GM18873 (cell line): ENCODE measurements around the gene GREB1.
"Not testable (repeated sequence)": the region's sequence is repeated elsewhere in the genome, so short reads cannot be mapped to it uniquely, and the experiment has no call there.

ENCODE experiments used
- ATAC-seq: cut with Tn5 transposase; IDR thresholded peaks from one replicate; pipeline ENCODE4 v1.9.1; 2021; ENCODE audit warnings: mild to moderate bottlenecking, moderate library complexity, moderate number of reproducible peaks; ENCODE audit not compliant: unreplicated experiment, low FRiP score

The GREB1 gene

GRCh38 chr2:11656671-11657101, 122.8 kb downstream of the GREB1 start:
- no peak for ATAC-seq

GRCh38 chr2:11657195-11657594, 123.3 kb downstream of the GREB1 start:
- no peak for ATAC-seq

- no peak for ATAC-seq
Observed at GRCh38 chr2:11657646-11658045, 123.8 kb downstream of the GREB1 start.

GRCh38 chr2:11658208-11659114, 124.6 kb downstream of the GREB1 start:
- no peak for ATAC-seq

GRCh38 chr2:11659115-11659475, 125.2 kb downstream of the GREB1 start:
- no peak for ATAC-seq

GRCh38 chr2:11659851-11660250, 126.0 kb downstream of the GREB1 start:
- no peak for ATAC-seq

- ATAC-seq, result not testable (repeated sequence)
Observed at GRCh38 chr2:11660396-11660795, 126.6 kb downstream of the GREB1 start.

- no peak for ATAC-seq
Observed at GRCh38 chr2:11661891-11662435, 128.1 kb downstream of the GREB1 start.

- no peak for ATAC-seq
Observed at GRCh38 chr2:11662882-11663281, 129.0 kb downstream of the GREB1 start.

- no peak for ATAC-seq
Observed at GRCh38 chr2:11663427-11663826, 129.6 kb downstream of the GREB1 start.

- no peak for ATAC-seq
Observed at GRCh38 chr2:11665028-11665427, 131.2 kb downstream of the GREB1 start.

- ATAC-seq, result no peak
Observed at GRCh38 chr2:11665510-11666362, 131.9 kb downstream of the GREB1 start.

GRCh38 chr2:11667194-11667593, 133.3 kb downstream of the GREB1 start:
- no peak for ATAC-seq

GRCh38 chr2:11667866-11668637, 134.2 kb downstream of the GREB1 start:
- no peak for ATAC-seq

- ATAC-seq, result no peak
Observed at GRCh38 chr2:11669454-11670291, 135.8 kb downstream of the GREB1 start, which contains the start of gene NTSR2. TSS of gene NTSR2 (minus strand) at chr2:11670195. CDS start at chr2:11670129, 66 bp downstream.

GRCh38 chr2:11672407-11672806, 138.6 kb downstream of the GREB1 start:
- ATAC-seq, result no peak

GRCh38 chr2:11674983-11675382, 141.1 kb downstream of the GREB1 start:
- no peak for ATAC-seq

GRCh38 chr2:11675423-11676112, 141.7 kb downstream of the GREB1 start:
- no peak for ATAC-seq

- ATAC-seq, result no peak
Observed at GRCh38 chr2:11676640-11677039, 142.8 kb downstream of the GREB1 start.
